ENCODE data around the gene MED13. TPM values are rescaled to one million over a fixed set of nuclear protein-coding genes. Genes with fewer than 3 reads are reported as not detected.

Gene MED13
- total RNA-seq, 4 donors from 2014 or later, result 41.9 to 51.7 (median 49.1) TPM

DNA sequence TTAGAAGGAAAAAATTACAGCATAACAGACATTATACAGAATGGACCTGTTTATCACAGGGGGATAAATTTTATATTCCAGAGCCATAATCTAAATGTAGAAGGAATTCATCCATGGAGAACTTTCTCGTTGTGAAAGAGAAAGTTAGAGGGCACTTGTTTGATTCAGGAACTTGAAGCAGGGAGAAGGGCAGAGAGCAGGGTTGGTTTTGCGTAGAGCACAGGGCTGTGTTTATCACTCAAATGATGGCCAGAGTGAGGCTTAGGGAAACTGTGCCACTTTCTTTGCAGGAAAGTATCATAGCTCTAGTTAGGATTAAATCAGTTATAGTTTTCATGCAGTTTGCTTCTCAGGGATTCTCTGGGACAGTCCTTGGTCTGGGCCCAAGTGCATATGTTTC lies 29.1 kb upstream of the MED13 start:
- H3K27me3 ChIP-seq, result no peaks in the 10 kb centered on the region
- H3K9me3 ChIP-seq, result no peaks in the 10 kb centered on the region
- TF ChIP-seq, protein P1, sequence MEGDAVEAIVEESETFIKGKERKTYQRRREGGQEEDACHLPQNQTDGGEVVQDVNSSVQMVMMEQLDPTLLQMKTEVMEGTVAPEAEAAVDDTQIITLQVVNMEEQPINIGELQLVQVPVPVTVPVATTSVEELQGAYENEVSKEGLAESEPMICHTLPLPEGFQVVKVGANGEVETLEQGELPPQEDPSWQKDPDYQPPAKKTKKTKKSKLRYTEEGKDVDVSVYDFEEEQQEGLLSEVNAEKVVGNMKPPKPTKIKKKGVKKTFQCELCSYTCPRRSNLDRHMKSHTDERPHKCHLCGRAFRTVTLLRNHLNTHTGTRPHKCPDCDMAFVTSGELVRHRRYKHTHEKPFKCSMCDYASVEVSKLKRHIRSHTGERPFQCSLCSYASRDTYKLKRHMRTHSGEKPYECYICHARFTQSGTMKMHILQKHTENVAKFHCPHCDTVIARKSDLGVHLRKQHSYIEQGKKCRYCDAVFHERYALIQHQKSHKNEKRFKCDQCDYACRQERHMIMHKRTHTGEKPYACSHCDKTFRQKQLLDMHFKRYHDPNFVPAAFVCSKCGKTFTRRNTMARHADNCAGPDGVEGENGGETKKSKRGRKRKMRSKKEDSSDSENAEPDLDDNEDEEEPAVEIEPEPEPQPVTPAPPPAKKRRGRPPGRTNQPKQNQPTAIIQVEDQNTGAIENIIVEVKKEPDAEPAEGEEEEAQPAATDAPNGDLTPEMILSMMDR (IDR thresholded peaks at IDR 0.05), result no peak
- no peak for TF ChIP-seq POLR2AphosphoS5 (IDR thresholded peaks at IDR 0.05)
- TF ChIP-seq EP300 (IDR thresholded peaks at IDR 0.05), result no peak
- DNase-seq (ENCODE audit: extremely low spot score), result no peak
- no peak overlapping the region for H3K27ac ChIP-seq (replicated peaks in 1 of 4)
- H3K4me3 ChIP-seq, result no peak overlapping the region
- 44% methylated on average over 2 of the region's 2 CpGs for WGBS
- peaks cover 0 to 5% (median 0%) of the 10 kb centered on the region in 4 donors for H3K4me1 ChIP-seq
- intact Hi-C loops (cut with DNase I), result no loop called here
- no peaks in the 10 kb centered on the region for H3K36me3 ChIP-seq

DNA sequence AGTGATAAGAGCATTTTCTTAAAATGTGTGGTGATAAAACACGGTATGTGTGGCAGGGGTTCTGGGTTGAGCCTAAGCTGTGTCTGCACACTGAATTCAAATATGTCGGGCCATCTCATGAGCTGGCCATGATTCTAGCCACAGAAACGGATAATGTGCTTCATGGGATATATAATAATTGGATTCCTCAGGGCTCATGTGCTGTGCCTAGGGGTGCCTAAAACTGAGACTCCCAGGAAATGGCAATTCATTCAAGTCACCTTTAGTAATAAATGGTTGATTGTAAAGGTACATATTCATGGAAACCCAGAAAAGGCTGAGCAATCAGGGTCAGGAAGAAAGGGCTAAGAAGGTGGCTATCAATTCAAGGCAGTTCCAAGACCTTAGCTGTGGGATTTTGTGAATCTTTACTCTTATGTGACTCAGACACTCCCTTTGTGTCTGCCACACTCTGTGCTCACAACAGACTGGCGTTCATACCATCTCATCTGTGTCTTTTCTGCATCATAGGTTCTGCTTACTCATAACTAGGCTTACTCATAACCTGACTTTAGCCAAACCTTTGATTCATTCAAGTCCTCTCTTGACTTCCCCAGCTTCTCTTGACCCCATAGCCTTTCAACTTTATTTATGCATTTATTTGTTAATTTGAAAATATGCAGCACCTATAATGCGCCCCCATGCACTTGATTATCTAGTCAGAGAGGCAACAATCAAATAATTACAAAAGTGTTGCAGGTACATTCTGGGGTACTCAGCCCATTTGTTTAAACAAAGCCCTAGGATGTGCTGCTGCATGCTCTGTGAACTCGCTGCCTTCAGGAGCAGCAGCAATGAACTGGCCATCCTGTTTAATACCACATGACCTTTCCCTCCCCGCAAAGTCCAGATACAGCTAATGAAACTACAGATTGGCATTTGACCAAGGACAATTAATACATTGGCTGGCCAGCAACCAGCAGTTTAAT lies 28.4 kb upstream of the MED13 start:
- peaks cover 0 to 5% (median 0%) of the 10 kb centered on the region in 4 donors for H3K4me1 ChIP-seq
- TF ChIP-seq POLR2AphosphoS5 (IDR thresholded peaks at IDR 0.05) (no peak), EP300 (IDR thresholded peaks at IDR 0.05) (no peak), POLR2A (IDR thresholded peaks at IDR 0.05; ENCODE audit: low read depth) (no peak)
- TF ChIP-seq, protein P1 (IDR thresholded peaks at IDR 0.05), result no peak
- no peak for DNase-seq (ENCODE audit: extremely low spot score)
- H3K27ac ChIP-seq (replicated peaks in 1 of 4), result no peak overlapping the region
- intact Hi-C loops (cut with DNase I), result no loop called here
- H3K4me3 ChIP-seq, result no peak overlapping the region
- H3K36me3 ChIP-seq, result no peaks in the 10 kb centered on the region
- no peaks in the 10 kb centered on the region for H3K9me3 ChIP-seq
- no peaks in the 10 kb centered on the region for H3K27me3 ChIP-seq
- WGBS, result 81% methylated on average over 7 of the region's 7 CpGs

DNA sequence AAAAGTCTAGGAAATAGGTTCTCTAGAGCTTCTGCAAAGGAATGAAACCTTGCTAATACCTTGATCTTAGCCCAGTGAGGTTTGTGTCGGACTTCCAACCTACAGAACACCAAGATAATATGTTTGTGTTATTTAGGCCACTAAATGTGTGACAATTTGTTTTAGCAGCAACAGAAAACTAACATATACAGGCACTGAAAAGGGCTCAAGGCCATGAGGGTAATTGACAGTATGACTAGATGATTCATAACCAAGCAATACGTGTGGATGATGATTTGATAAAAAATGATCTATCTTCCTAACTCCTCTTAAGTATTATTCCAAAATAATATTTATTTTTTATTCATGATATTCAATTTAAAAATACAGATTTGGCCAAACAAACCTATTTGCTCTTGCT lies 27.7 kb upstream of the MED13 start:
- Histone ChIP-seq H3K4me3 (no peak overlapping the region), H3K27me3 (no peaks in the 10 kb centered on the region), H3K36me3 (no peaks in the 10 kb centered on the region), H3K27ac (replicated peaks in 1 of 4) (no peak overlapping the region), H3K9me3 (no peaks in the 10 kb centered on the region), H3K4me1 (peaks cover 0 to 5% (median 0%) of the 10 kb centered on the region in 4 donors)
- 90% methylated on average over 2 of the region's 2 CpGs for WGBS
- intact Hi-C loops (cut with DNase I), result no loop called here
- no peak for DNase-seq (ENCODE audit: extremely low spot score)
- TF ChIP-seq POLR2AphosphoS5 (IDR thresholded peaks at IDR 0.05) (no peak), POLR2A (IDR thresholded peaks at IDR 0.05; ENCODE audit: low read depth) (no peak), EP300 (IDR thresholded peaks at IDR 0.05) (no peak)
- TF ChIP-seq, protein P1 (IDR thresholded peaks at IDR 0.05), result no peak

DNA sequence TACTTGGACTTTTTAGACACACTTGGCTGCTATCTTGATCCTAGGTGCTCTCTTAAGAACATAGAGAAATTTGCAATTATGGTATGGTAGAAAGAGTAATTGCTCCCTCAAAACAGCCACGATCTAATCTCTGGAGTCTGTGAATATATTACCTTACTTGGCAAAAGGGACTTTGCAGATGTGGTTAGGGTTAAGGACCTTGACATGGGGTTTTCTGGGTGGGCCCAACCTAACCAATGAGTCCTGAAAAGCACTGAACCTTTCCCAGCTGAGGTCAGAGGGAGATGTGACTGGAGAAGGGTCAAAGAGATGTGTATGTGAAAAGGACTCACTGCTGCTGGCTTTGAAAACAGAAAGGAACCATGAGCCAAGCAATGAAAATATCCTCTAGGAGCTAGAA lies 26.7 kb upstream of the MED13 start:
- TF ChIP-seq POLR2AphosphoS5 (IDR thresholded peaks at IDR 0.05), result no peak
- TF ChIP-seq, protein P1 (IDR thresholded peaks at IDR 0.05), result no peak
- no peak for TF ChIP-seq EP300 (IDR thresholded peaks at IDR 0.05)
- TF ChIP-seq POLR2A (IDR thresholded peaks at IDR 0.05; ENCODE audit: low read depth), result no peak
- Histone ChIP-seq H3K9me3 (no peaks in the 10 kb centered on the region), H3K4me1 (peaks cover 0 to 5% (median 0%) of the 10 kb centered on the region in 4 donors), H3K4me3 (no peak overlapping the region), H3K36me3 (no peaks in the 10 kb centered on the region), H3K27ac (replicated peaks in 1 of 4) (no peak overlapping the region), H3K27me3 (no peaks in the 10 kb centered on the region)
- 81% methylated on average over 1 of the region's 1 CpG for WGBS
- no peak for DNase-seq (ENCODE audit: extremely low spot score)
- intact Hi-C loops (cut with DNase I), result no loop called here
